ENCODE measurements around the gene IHH.

IHH gene

GRCh38 chr2:219090436-219091299 lies 29.9 kb upstream of the IHH start:
- Histone ChIP-seq H3K4me1 (ENCODE audit: low read depth, poor library complexity, severe bottlenecking) (no peaks in the 10 kb centered on the region), H3K4me3 (IDR thresholded peaks at IDR 0.05; ENCODE audit: insufficient read depth, low read depth, low read length) (no peak overlapping the region), H3K27ac (no peak overlapping the region), H3K27me3 (ENCODE audit: insufficient read depth, low read depth) (no peaks in the 10 kb centered on the region), H4K20me1 (ENCODE audit: insufficient read depth) (no peaks in the 10 kb centered on the region), H3K4me2 (no peak overlapping the region), H3K79me2 (ENCODE audit: insufficient read depth, low read depth) (no peaks in the 10 kb centered on the region), H3K36me3 (ENCODE audit: insufficient read depth) (no peaks in the 10 kb centered on the region), H2AFZ (ENCODE audit: low read depth) (no peak overlapping the region), H3K9ac (no peak overlapping the region)
- no peak for TF ChIP-seq CTCF (conservative IDR thresholded peaks at IDR 0.05; ENCODE audit: low read depth, low read length)

- H3K27ac ChIP-seq, result no peak overlapping the region
- no peak overlapping the region for H3K4me3 ChIP-seq (IDR thresholded peaks at IDR 0.05; ENCODE audit: insufficient read depth, low read depth, low read length)
These were observed 28.6 kb upstream of the IHH start for GRCh38 chr2:219089330-219089729.

GRCh38 chr2:219087848-219088247 lies 27.1 kb upstream of the IHH start:
- no peaks in the 10 kb centered on the region for H3K27me3 ChIP-seq (ENCODE audit: insufficient read depth, low read depth)
- no peak overlapping the region for H3K4me2 ChIP-seq
- H3K4me1 ChIP-seq (ENCODE audit: low read depth, poor library complexity, severe bottlenecking), result no peaks in the 10 kb centered on the region
- H4K20me1 ChIP-seq (ENCODE audit: insufficient read depth), result no peaks in the 10 kb centered on the region
- TF ChIP-seq CTCF (conservative IDR thresholded peaks at IDR 0.05; ENCODE audit: low read depth, low read length), result no peak
- no peak overlapping the region for H3K9ac ChIP-seq
- H2AFZ ChIP-seq (ENCODE audit: low read depth), result no peak overlapping the region
- no peak overlapping the region for H3K4me3 ChIP-seq (IDR thresholded peaks at IDR 0.05; ENCODE audit: insufficient read depth, low read depth, low read length)
- H3K27ac ChIP-seq, result no peak overlapping the region
- H3K36me3 ChIP-seq (ENCODE audit: insufficient read depth), result no peaks in the 10 kb centered on the region
- no peaks in the 10 kb centered on the region for H3K79me2 ChIP-seq (ENCODE audit: insufficient read depth, low read depth)

More at GRCh38 chr2:219089330-219089729, 28.6 kb upstream of the IHH start:
- Histone ChIP-seq H3K36me3 (ENCODE audit: insufficient read depth) (no peaks in the 10 kb centered on the region), H2AFZ (ENCODE audit: low read depth) (no peak overlapping the region), H3K79me2 (ENCODE audit: insufficient read depth, low read depth) (no peaks in the 10 kb centered on the region), H3K27me3 (ENCODE audit: insufficient read depth, low read depth) (no peaks in the 10 kb centered on the region), H3K4me2 (no peak overlapping the region), H4K20me1 (ENCODE audit: insufficient read depth) (no peaks in the 10 kb centered on the region), H3K4me1 (ENCODE audit: low read depth, poor library complexity, severe bottlenecking) (no peaks in the 10 kb centered on the region), H3K9ac (no peak overlapping the region)
- no peak for TF ChIP-seq CTCF (conservative IDR thresholded peaks at IDR 0.05; ENCODE audit: low read depth, low read length)

- TF ChIP-seq CTCF (conservative IDR thresholded peaks at IDR 0.05; ENCODE audit: low read depth, low read length), result no peak
- no peak overlapping the region for H3K9ac ChIP-seq
- H4K20me1 ChIP-seq (ENCODE audit: insufficient read depth), result no peaks in the 10 kb centered on the region
- no peaks in the 10 kb centered on the region for H3K27me3 ChIP-seq (ENCODE audit: insufficient read depth, low read depth)
- no peak overlapping the region for H2AFZ ChIP-seq (ENCODE audit: low read depth)
- H3K27ac ChIP-seq, result no peak overlapping the region
- H3K4me3 ChIP-seq (IDR thresholded peaks at IDR 0.05; ENCODE audit: insufficient read depth, low read depth, low read length), result no peak overlapping the region
- no peaks in the 10 kb centered on the region for H3K4me1 ChIP-seq (ENCODE audit: low read depth, poor library complexity, severe bottlenecking)
- no peaks in the 10 kb centered on the region for H3K79me2 ChIP-seq (ENCODE audit: insufficient read depth, low read depth)
- H3K36me3 ChIP-seq (ENCODE audit: insufficient read depth), result no peaks in the 10 kb centered on the region
- H3K4me2 ChIP-seq, result no peak overlapping the region
These were observed 26.6 kb upstream of the IHH start for GRCh38 chr2:219087361-219087760.
